Omental fat pad (tissue), 4 donors: Measurements from ENCODE around the gene HRH2. TPM values are rescaled to one million over a fixed set of nuclear protein-coding genes. Genes with fewer than 3 reads are reported as not detected.

Experiments used
- ATAC-seq: fragments of 150-250 bp; one replicate; pipeline ENCODE4 v1.9.1; 2016; ENCODE audit warnings: mild to moderate bottlenecking, moderate library complexity; ENCODE audit not compliant: low FRiP score
- DNase-seq: peaks from one replicate; pipeline ENCODE4 v3.0.0-alpha.2; 2019; ENCODE audit warnings: low spot score
- CTCF ChIP-seq, 3 donors: fragments of 450-650 bp; IDR thresholded peaks; one replicate each; pipeline ENCODE4 v1.5.1; 2016 to 2017; ENCODE audit warnings: antibody characterized with exemption in 3 of 3, mild to moderate bottlenecking in 3 of 3, moderate library complexity in 2 of 3
- total RNA-seq, 4 donors: library from RNA; depleted of rRNA; stranded (reverse); fragments of >200 nt; gene quantifications; one replicate each; pipeline ENCODE4 v1.1.0, GENCODE V29; 2016

Gene HRH2
- total RNA-seq, 4 donors from 2014 or later = 2.9 to 22.6 (median 10.4) TPM

DNA sequence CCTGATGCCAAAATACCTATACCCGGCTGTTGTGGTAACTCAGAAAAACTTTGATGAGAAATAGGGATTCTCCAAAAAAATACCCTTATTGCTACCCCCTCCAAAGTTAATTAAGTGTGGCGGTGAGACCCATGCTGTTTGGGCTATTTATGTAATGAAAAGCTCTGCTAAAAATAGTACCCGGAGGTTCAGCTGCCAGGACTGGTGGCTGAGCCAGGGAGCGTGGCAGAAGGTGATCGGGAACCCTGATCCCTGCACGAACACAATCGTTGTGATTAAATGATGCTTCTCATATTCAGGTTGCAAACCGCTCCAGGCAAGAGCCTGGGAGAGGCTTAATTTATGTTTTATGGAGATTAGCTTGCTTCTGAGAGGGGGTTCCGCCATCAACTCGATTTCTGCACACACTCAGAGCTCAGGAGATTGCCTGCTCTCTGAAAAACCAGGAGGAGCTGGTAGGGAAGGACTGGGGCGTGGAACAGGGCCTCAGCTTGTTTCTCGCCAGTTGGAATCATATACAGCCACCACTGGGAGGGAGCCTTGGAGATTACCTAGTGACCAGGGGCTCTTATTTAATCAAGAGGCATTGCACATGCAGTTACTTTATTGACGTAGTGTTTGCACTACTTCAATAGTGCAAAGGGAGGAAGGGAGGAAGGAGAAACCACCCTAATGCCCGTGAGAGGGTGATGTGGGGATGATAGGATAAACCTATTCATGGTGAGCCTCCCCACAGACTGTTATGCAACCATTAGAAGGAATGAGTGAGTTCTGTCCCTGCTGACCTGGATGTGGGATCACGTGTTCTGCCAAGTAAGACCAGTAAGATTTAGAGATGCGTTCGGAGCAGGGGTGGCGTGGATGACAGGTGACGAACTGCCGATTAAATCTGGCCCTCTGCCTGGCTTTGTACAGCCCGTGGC, 23.4 kb downstream of the HRH2 start:
- ATAC-seq = no peak
- no peak for TF ChIP-seq CTCF (IDR thresholded peaks at IDR 0.05)
- peak; percentile 11 for DNase-seq

DNA sequence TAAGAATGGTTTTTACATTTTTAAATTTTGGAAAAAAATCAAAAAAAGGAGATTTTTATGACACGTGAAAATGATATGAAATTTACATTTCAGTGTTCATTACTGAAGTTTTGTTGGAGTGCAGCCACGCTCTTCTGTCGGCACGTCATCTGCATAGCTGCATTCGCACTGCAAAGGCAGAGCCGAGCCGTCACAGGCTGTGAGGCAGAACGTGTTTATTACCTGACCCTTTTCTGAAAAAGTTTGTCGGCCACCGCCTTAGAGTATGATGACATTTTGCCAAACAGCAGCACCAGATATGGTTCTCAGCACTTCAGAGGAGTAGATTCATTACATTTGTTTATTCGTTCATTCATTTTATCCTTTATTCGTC, 24.1 kb downstream of the HRH2 start:
- no peak for TF ChIP-seq CTCF (IDR thresholded peaks at IDR 0.05)
- ATAC-seq (no peak), DNase-seq (peak; percentile 20)

DNA sequence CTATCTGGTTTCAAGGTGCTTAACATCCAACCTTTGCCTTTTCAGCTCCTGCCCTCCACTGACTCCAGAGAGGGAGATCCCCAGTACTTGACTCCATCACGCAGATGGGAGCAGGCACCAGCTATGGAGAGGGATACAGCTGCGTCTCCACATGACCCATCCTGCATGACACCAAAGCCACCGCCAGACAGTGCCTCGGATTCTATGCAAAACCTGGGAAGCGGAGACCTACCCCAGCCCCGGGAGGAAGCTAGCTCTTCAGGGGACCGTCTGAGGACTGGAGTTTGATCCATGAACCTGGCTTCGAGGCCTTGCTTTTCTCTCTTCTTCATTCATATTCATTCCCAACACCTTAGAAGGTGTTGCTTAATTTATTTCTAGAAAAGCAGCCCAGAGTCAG, 24.8 kb downstream of the HRH2 start:
- peak; percentile 1 for DNase-seq
- no peak for TF ChIP-seq CTCF (IDR thresholded peaks at IDR 0.05)
- ATAC-seq = no peak

GRCh38 chr5:175683231-175683630, 25.4 kb downstream of the HRH2 start:
- ATAC-seq (no peak), DNase-seq (no peak)
- TF ChIP-seq CTCF (IDR thresholded peaks at IDR 0.05) = no peak

- no peak for TF ChIP-seq CTCF (IDR thresholded peaks at IDR 0.05)
- ATAC-seq (no peak), DNase-seq (peak; percentile 1)
Measured at GRCh38 chr5:175683921-175684320, 26.1 kb downstream of the HRH2 start.

GRCh38 chr5:175684931-175685330, 27.1 kb downstream of the HRH2 start:
- no peak for TF ChIP-seq CTCF (IDR thresholded peaks at IDR 0.05)
- peak; percentile 10 for DNase-seq
- no peak for ATAC-seq
